ENCODE data around the gene HMCES. TPM values are rescaled to one million over a fixed set of nuclear protein-coding genes. Genes with fewer than 3 reads are reported as not detected.

HMCES gene
- total RNA-seq, 4 donors from 2014 or later = 2.0 to 42.9 (median 28.3) TPM

GRCh38 chr3:129344540-129345220 is 66.0 kb downstream of the HMCES start:
- peaks cover 0 to 5% of the 10 kb centered on the region in 2 donors for H3K4me1 ChIP-seq
- H3K9me3 ChIP-seq = no peaks in the 10 kb centered on the region
- no peaks in the 10 kb centered on the region for H3K27me3 ChIP-seq
- H3K4me3 ChIP-seq = no peak overlapping the region
- no peak for TF ChIP-seq CTCF (IDR thresholded peaks at IDR 0.05)
- TF ChIP-seq POLR2A (IDR thresholded peaks at IDR 0.05) = no peak
- DNase-seq = no peak
- H3K27ac ChIP-seq = no peak overlapping the region
- H3K36me3 ChIP-seq = no peaks in the 10 kb centered on the region
- intact Hi-C loops (cut with DNase I; ENCODE audit: low total_unique reads) = no loop called here

- DNase-seq = no peak
- TF ChIP-seq POLR2A (IDR thresholded peaks at IDR 0.05) (no peak), CTCF (IDR thresholded peaks at IDR 0.05) (no peak)
- no peaks in the 10 kb centered on the region for H3K36me3 ChIP-seq
- peaks cover 0 to 5% of the 10 kb centered on the region in 2 donors for H3K4me1 ChIP-seq
- intact Hi-C loops (cut with DNase I; ENCODE audit: low total_unique reads) = no loop called here
- no peaks in the 10 kb centered on the region for H3K9me3 ChIP-seq
- no peak overlapping the region for H3K4me3 ChIP-seq
- no peaks in the 10 kb centered on the region for H3K27me3 ChIP-seq
- H3K27ac ChIP-seq = no peak overlapping the region
Observed at GRCh38 chr3:129345281-129345680, 66.6 kb downstream of the HMCES start.

GRCh38 chr3:129345971-129346370 is 67.3 kb downstream of the HMCES start:
- intact Hi-C loops (cut with DNase I; ENCODE audit: low total_unique reads) = no loop called here
- H3K36me3 ChIP-seq = no peaks in the 10 kb centered on the region
- DNase-seq = no peak
- no peaks in the 10 kb centered on the region for H3K27me3 ChIP-seq
- no peak overlapping the region for H3K4me3 ChIP-seq
- peaks cover 0 to 5% of the 10 kb centered on the region in 2 donors for H3K4me1 ChIP-seq
- H3K27ac ChIP-seq = no peak overlapping the region
- TF ChIP-seq POLR2A (IDR thresholded peaks at IDR 0.05) = no peak
- TF ChIP-seq CTCF (IDR thresholded peaks at IDR 0.05) = no peak
- no peaks in the 10 kb centered on the region for H3K9me3 ChIP-seq

GRCh38 chr3:129346695-129347457 is 68.2 kb downstream of the HMCES start:
- Histone ChIP-seq H3K4me3 (no peak overlapping the region), H3K36me3 (no peaks in the 10 kb centered on the region), H3K4me1 (peaks cover 0 to 5% of the 10 kb centered on the region in 2 donors), H3K9me3 (no peaks in the 10 kb centered on the region), H3K27ac (no peak overlapping the region), H3K27me3 (no peaks in the 10 kb centered on the region)
- TF ChIP-seq CTCF (IDR thresholded peaks at IDR 0.05) (no peak), POLR2A (IDR thresholded peaks at IDR 0.05) (no peak)
- DNase-seq = no peak
- intact Hi-C loops (cut with DNase I; ENCODE audit: low total_unique reads) = no loop called here

GRCh38 chr3:129347458-129347845 is 68.8 kb downstream of the HMCES start:
- intact Hi-C loops (cut with DNase I; ENCODE audit: low total_unique reads) = no loop called here
- Histone ChIP-seq H3K36me3 (no peaks in the 10 kb centered on the region), H3K4me3 (no peak overlapping the region), H3K27ac (no peak overlapping the region), H3K4me1 (peaks cover 0 to 5% of the 10 kb centered on the region in 2 donors), H3K9me3 (no peaks in the 10 kb centered on the region), H3K27me3 (no peaks in the 10 kb centered on the region)
- TF ChIP-seq CTCF (IDR thresholded peaks at IDR 0.05) = no peak
- TF ChIP-seq POLR2A (IDR thresholded peaks at IDR 0.05) = no peak
- no peak for DNase-seq

All from uterus (tissue), 4 donors.